Liver (tissue), 3 donors: ENCODE measurements around the gene PDLIM7.

Experiments
- ATF3 ChIP-seq: IDR thresholded peaks from 2 replicates; pipeline ENCODE4 v1.6.1; 2016; ENCODE audit warnings: antibody characterized with exemption
- CTCF ChIP-seq: fragments of 150-350 bp; IDR thresholded peaks from 2 replicates; pipeline ENCODE4 v1.5.1; 2017; ENCODE audit warnings: improper control_type of control experiment, low read depth, low read length; ENCODE audit not compliant: missing input control
- EGR1 ChIP-seq, 2 donors: IDR thresholded peaks; 2 replicates each; pipeline ENCODE4 v1.6.1; 2016 to 2018; ENCODE audit warnings: antibody characterized with exemption in 2 of 2, low read depth in 2 of 2
- RXRA ChIP-seq, 2 donors: IDR thresholded peaks; 2 replicates each; pipeline ENCODE4 v1.6.1; 2017 to 2018; ENCODE audit warnings: antibody characterized with exemption in 2 of 2, mild to moderate bottlenecking in 1 of 2
- SP1 ChIP-seq: IDR thresholded peaks from 2 replicates; pipeline ENCODE4 v1.6.1; 2018; ENCODE audit warnings: antibody characterized with exemption, mild to moderate bottlenecking
- TF ChIP-seq, protein P1 (sequence below): IDR thresholded peaks from 2 replicates; pipeline ENCODE4 v1.6.1; 2016; ENCODE audit warnings: antibody characterized with exemption
- TF ChIP-seq, protein P2 (sequence below): IDR thresholded peaks from 2 replicates; pipeline ENCODE4 v1.6.1; 2016; ENCODE audit warnings: antibody characterized with exemption, mild to moderate bottlenecking
- donor health status: healthy.
- donor health status: healthy.

- TF ChIP-seq RXRA (IDR thresholded peaks at IDR 0.05), result no peak
- no peak for TF ChIP-seq CTCF
- TF ChIP-seq SP1, result no peak
- TF ChIP-seq EGR1 (IDR thresholded peaks at IDR 0.05; ENCODE audit: low read depth in 2 of 2), result no peak
- TF ChIP-seq, protein P1, sequence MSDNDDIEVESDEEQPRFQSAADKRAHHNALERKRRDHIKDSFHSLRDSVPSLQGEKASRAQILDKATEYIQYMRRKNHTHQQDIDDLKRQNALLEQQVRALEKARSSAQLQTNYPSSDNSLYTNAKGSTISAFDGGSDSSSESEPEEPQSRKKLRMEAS, result no peak
- no peak for TF ChIP-seq ATF3
- TF ChIP-seq, protein P2, sequence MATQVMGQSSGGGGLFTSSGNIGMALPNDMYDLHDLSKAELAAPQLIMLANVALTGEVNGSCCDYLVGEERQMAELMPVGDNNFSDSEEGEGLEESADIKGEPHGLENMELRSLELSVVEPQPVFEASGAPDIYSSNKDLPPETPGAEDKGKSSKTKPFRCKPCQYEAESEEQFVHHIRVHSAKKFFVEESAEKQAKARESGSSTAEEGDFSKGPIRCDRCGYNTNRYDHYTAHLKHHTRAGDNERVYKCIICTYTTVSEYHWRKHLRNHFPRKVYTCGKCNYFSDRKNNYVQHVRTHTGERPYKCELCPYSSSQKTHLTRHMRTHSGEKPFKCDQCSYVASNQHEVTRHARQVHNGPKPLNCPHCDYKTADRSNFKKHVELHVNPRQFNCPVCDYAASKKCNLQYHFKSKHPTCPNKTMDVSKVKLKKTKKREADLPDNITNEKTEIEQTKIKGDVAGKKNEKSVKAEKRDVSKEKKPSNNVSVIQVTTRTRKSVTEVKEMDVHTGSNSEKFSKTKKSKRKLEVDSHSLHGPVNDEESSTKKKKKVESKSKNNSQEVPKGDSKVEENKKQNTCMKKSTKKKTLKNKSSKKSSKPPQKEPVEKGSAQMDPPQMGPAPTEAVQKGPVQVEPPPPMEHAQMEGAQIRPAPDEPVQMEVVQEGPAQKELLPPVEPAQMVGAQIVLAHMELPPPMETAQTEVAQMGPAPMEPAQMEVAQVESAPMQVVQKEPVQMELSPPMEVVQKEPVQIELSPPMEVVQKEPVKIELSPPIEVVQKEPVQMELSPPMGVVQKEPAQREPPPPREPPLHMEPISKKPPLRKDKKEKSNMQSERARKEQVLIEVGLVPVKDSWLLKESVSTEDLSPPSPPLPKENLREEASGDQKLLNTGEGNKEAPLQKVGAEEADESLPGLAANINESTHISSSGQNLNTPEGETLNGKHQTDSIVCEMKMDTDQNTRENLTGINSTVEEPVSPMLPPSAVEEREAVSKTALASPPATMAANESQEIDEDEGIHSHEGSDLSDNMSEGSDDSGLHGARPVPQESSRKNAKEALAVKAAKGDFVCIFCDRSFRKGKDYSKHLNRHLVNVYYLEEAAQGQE, result no peak
Observed at GRCh38 chr5:177471610-177472356, 25.6 kb downstream of the PDLIM7 start.
